Stomach (tissue), 9 donors: ENCODE results near the gene LRRC51. TPM values are rescaled to one million over a fixed set of nuclear protein-coding genes. Genes with fewer than 3 reads are reported as not detected.

Experiments
- DNase-seq, 2 donors: peaks; one replicate each; pipeline versions ENCODE4 v3.0.0 to v3.0.0-alpha.2; 2013 to 2019
- H3K27ac ChIP-seq, 5 donors: fragments of 200-600 bp in 4 of 5; sonication (generic) in 4 of 5; one replicate each; pipeline ENCODE4 v1.5.1; 2013 to 2019; ENCODE audit warnings: mild to moderate bottlenecking in 1 of 5, moderate library complexity in 1 of 5
- H3K27me3 ChIP-seq, 3 donors: fragments of 200-600 bp; sonication (generic); one replicate each; pipeline ENCODE4 v1.5.1; 2017 to 2019; ENCODE audit warnings: mixed run types in 1 of 3
- H3K36me3 ChIP-seq, 4 donors: fragments of 200-600 bp; sonication (generic); 1 replicate in 3 of 4; 2 replicates in 1 of 4; pipeline ENCODE4 v1.5.1; 2016 to 2019
- H3K4me1 ChIP-seq, 4 donors: fragments of 200-600 bp; sonication (generic); one replicate each; pipeline ENCODE4 v1.5.1; 2016 to 2019
- H3K4me3 ChIP-seq, 4 donors: fragments of 200-600 bp; sonication (generic) in 3 of 4; one replicate each; pipeline ENCODE4 v1.5.1; 2016 to 2019; ENCODE audit warnings: mild to moderate bottlenecking in 1 of 4
- H3K9me3 ChIP-seq, 4 donors: fragments of 200-600 bp; sonication (generic); one replicate each; pipeline ENCODE4 v1.5.1; 2016 to 2019
- CTCF ChIP-seq, 7 experiments: fragments of 450-650 bp in 4 of 7; fragments of 200-600 bp in 3 of 7; sonication (generic) in 3 of 7; IDR thresholded peaks; one replicate each; pipeline ENCODE4 v1.5.1; 2016 to 2019; ENCODE audit warnings: antibody characterized with exemption in 7 of 7, control low read depth in 2 of 7, mild to moderate bottlenecking in 1 of 7
- EP300 ChIP-seq: sonication (generic); formaldehyde crosslinking; IDR thresholded peaks from one replicate; pipeline ENCODE4 v1.6.1; 2017; ENCODE audit warnings: antibody characterized with exemption
- POLR2A ChIP-seq, 4 donors: fragments of 450-650 bp; IDR thresholded peaks; one replicate each; pipeline ENCODE4 v1.6.1; 2016; ENCODE audit warnings: antibody characterized with exemption in 4 of 4, control low read depth in 2 of 4, mild to moderate bottlenecking in 1 of 4, moderate library complexity in 1 of 4
- POLR2AphosphoS5 ChIP-seq, 3 donors: sonication (generic); formaldehyde crosslinking; IDR thresholded peaks; one replicate each; pipeline ENCODE4 v1.6.1; 2016; ENCODE audit warnings: antibody characterized with exemption in 3 of 3
- WGBS, 5 donors: extraction: QIAGEN DNeasy Blood & Tissue Kit in 3 of 5; methylation state at CpG; one replicate each; pipeline versions ENCODE4 v1.1.5 to v1.1.7; 2013 to 2018; 5-methylcytosine and 5-hydroxymethylcytosine counted together
- intact Hi-C: fragments of 100-400 bp; cut with DNase I; formaldehyde crosslinking; loops from one replicate; pipeline ENCODE4 v1.15.1; 2023; ENCODE audit warnings: low total_unique reads
- polyA plus RNA-seq, 3 donors: library from polyadenylated mRNA; stranded (reverse); fragments of 200-250 nt; gene quantifications; one replicate each; pipeline ENCODE4 v1.2.3, GENCODE V29; 2013
- total RNA-seq, 5 donors: library from RNA; depleted of rRNA; stranded (reverse); fragments of >200 nt; gene quantifications; one replicate each; pipeline versions ENCODE4 v1.1.0 to v1.2.3, GENCODE V29; 2014 to 2016
- donor health status: healthy with polysubstance abuse.
- donor health status: Bipolar disorder and iron deficiency.
- donor health status: healthy.

Gene LRRC51
- total and polyA plus RNA-seq, 8 donors = 2.0 to 7.9 (median 5.8) TPM; not detected in 3

GRCh38 chr11:72079819-72080325, 778 bp upstream of the LRRC51 start:
- Histone ChIP-seq H3K4me1 (peaks cover 23 to 57% (median 35%) of the 10 kb centered on the region in 4 donors), H3K4me3 (peak overlapping the region; percentile 56 to 76 (median 69)), H3K9me3 (no peaks in the 10 kb centered on the region), H3K36me3 (peaks cover 0 to 12% (median 3%) of the 10 kb centered on the region in 4 donors), H3K27ac (peak overlapping the region; percentile 82 to 96 (median 93)), H3K27me3 (no peaks in the 10 kb centered on the region)
- intact Hi-C loops = no loop called here
- 2 to 5% (median 3%) methylated on average over 15 to 16 of the region's 16 CpGs for WGBS, 5 donors
- DNase-seq = peak; percentile 29 to 61
- no peak for TF ChIP-seq CTCF (IDR thresholded peaks at IDR 0.05)
- no peak for TF ChIP-seq POLR2A (IDR thresholded peaks at IDR 0.05)
- TF ChIP-seq EP300 = no peak
- no peak for TF ChIP-seq POLR2AphosphoS5 (IDR thresholded peaks at IDR 0.05)

- DNase-seq = peak in 1 of 2 donors; percentile 25
- Histone ChIP-seq H3K27me3 (no peaks in the 10 kb centered on the region), H3K27ac (peak overlapping the region; percentile 82 to 96 (median 93)), H3K36me3 (peaks cover 0 to 9% (median 1%) of the 10 kb centered on the region in 4 donors), H3K9me3 (no peaks in the 10 kb centered on the region), H3K4me3 (peak overlapping the region; percentile 56 to 76 (median 69)), H3K4me1 (peaks cover 23 to 47% (median 28%) of the 10 kb centered on the region in 4 donors)
- intact Hi-C loops = no loop called here
- TF ChIP-seq CTCF (IDR thresholded peaks at IDR 0.05) (no peak), EP300 (no peak), POLR2AphosphoS5 (IDR thresholded peaks at IDR 0.05) (no peak), POLR2A (IDR thresholded peaks at IDR 0.05) (no peak)
- 67 to 78% (median 71%) methylated on average over 21 of the region's 21 CpGs for WGBS, 5 donors
Observed at GRCh38 chr11:72081184-72081644, 564 bp downstream of the LRRC51 start.

GRCh38 chr11:72081821-72082453, 1.3 kb downstream of the LRRC51 start:
- TF ChIP-seq EP300 (no peak), POLR2A (IDR thresholded peaks at IDR 0.05) (no peak), CTCF (IDR thresholded peaks at IDR 0.05) (no peak), POLR2AphosphoS5 (IDR thresholded peaks at IDR 0.05) (no peak)

GRCh38 chr11:72083414-72083813, 2.8 kb downstream of the LRRC51 start:
- peaks cover 0 to 12% (median 7%) of the 10 kb centered on the region in 4 donors for H3K36me3 ChIP-seq
- no peak overlapping the region for H3K4me3 ChIP-seq
- H3K27ac ChIP-seq = no peak overlapping the region
- H3K4me1 ChIP-seq = peaks cover 20 to 35% (median 26%) of the 10 kb centered on the region in 4 donors
- no peaks in the 10 kb centered on the region for H3K27me3 ChIP-seq
- no peaks in the 10 kb centered on the region for H3K9me3 ChIP-seq
- WGBS, 5 donors = 75 to 92% (median 86%) methylated on average over 2 of the region's 2 CpGs
- TF ChIP-seq POLR2AphosphoS5 (IDR thresholded peaks at IDR 0.05) = no peak
- TF ChIP-seq CTCF (IDR thresholded peaks at IDR 0.05) = no peak
- TF ChIP-seq EP300 = no peak
- intact Hi-C loops = no loop called here
- DNase-seq = no peak

More at GRCh38 chr11:72081821-72082453, 1.3 kb downstream of the LRRC51 start:
- Histone ChIP-seq H3K27ac (peak overlapping the region; percentile 68 to 96 (median 93)), H3K9me3 (no peaks in the 10 kb centered on the region), H3K36me3 (peaks cover 0 to 5% (median 0%) of the 10 kb centered on the region in 4 donors), H3K4me3 (no peak overlapping the region), H3K27me3 (no peaks in the 10 kb centered on the region), H3K4me1 (peaks cover 23 to 47% (median 27%) of the 10 kb centered on the region in 4 donors)
- WGBS, 5 donors = 50 to 69% (median 54%) methylated on average over 3 of the region's 3 CpGs
- DNase-seq = peak in 1 of 2 donors; percentile 51
- intact Hi-C loops = no loop called here
